GM13977 (cell line): ENCODE data around the gene SRP72.

Source experiments
- DNase-seq: peaks from one replicate; pipeline ENCODE4 v3.0.0; 2012; ENCODE audit warnings: low spot score
- CTCF ChIP-seq: IDR thresholded peaks from 2 replicates; pipeline ENCODE4 v1.5.1; 2012; ENCODE audit warnings: mild to moderate bottlenecking, control low read depth; ENCODE audit not compliant: insufficient read depth; ENCODE audit errors: extremely low read depth, missing control alignments
- in situ Hi-C: fragments of 300-500 bp; cut with MboI; formaldehyde crosslinking; loops from one replicate; pipeline ENCODE4 v1.12.0; 2022; ENCODE audit warnings: low sequenced_read_pairs, low pct_unique_long_range_greater_than_20kb, mixed read lengths, inconsistent platforms; ENCODE audit not compliant: unreplicated experiment

Gene SRP72

GRCh38 chr4:56430203-56430602 is 37.2 kb upstream of the SRP72 start:
- no peak for DNase-seq
- no peak for TF ChIP-seq CTCF
- in situ Hi-C loops = no loop called here

- TF ChIP-seq CTCF = no peak
- in situ Hi-C loops = no loop called here
- no peak for DNase-seq
Measured at GRCh38 chr4:56433280-56433679, 34.1 kb upstream of the SRP72 start.

DNA sequence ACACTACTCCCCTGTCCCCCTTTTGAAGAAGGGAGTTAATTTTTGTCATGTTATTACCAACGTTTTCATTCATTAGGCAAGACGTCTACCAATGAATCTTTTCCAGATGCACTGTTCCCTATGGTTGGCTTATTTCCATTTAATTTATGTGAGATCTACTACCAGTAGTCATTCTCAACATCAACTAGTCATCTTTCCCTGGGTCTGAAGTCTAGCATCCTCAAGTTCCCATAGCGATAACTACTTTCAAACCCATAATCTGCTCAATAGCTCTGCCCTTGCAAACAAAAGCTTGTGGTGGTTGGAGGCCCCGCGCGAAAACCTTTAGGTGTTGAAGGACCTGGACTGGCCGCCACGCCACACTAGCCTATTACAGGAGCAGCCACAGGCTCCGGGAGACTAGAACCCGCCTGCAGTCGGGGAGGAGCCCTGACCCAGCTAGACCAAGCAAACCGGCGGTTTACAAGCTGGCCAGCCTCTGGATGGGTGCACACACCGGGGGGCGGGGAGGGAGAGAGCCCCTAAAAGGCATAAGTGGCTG is 32.7 kb upstream of the SRP72 start:
- TF ChIP-seq CTCF = no peak
- peak; percentile 58 for DNase-seq
- in situ Hi-C loops = no loop called here

DNA sequence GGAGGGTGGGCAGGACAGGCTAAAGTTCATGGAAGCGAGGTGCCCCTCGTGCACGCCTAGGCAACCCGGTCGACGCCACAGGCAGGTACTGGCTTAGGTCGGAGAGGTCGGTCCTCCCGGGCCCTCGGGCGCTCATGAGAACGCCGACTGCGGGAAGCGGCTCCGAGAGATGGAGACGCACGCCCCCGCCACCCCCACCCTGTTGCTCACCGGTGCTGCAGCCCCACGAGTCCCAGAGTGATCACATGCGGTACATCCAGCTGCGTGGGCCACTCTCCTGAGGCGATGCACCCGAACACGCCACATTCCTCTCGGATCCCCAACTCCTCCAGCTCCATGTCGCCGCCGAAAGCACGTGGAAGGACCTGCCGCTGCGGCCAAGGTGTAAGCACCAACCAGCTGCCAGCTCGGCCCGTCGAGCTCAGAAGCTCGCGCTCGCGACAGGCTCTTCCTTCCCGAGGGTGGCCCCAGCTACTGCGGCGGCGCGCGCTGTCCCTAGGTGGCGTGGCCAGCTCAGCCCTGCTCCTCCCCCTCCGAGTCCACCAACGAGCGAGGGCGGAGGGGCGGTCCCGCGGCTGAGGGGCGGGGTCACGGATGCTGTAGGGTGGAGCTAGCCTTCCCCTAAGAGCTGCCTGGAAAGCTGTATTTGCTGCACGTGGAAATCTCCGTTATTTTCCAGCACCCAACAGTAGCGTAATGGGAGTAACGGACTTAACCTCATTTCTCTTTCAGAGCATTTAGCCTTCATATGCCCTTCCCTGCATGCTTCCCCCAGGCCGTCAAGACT is 32.1 kb upstream of the SRP72 start, which contains the start of gene PPAT:
TSS of gene PPAT (minus strand) at position 476 of the 787 bp plus-strand sequence. CDS start at position 338, 138 bp downstream.
- DNase-seq = peak; percentile 96
- in situ Hi-C loops = no loop called here
- peak; percentile 1 for TF ChIP-seq CTCF

GRCh38 chr4:56438766-56439165 is 28.7 kb upstream of the SRP72 start:
- no peak for TF ChIP-seq CTCF
- in situ Hi-C loops = no loop called here
- no peak for DNase-seq

- in situ Hi-C loops = no loop called here
- no peak for DNase-seq
- no peak for TF ChIP-seq CTCF
Measured at GRCh38 chr4:56440983-56441382, 26.4 kb upstream of the SRP72 start.
